DMS79 treated with DMSO at 0.1 percent for 48 hours (cell line): ENCODE results near the gene MRPL47.
A peak's percentile ranks its signal among the peaks of the same experiment; 100 is the strongest.

Experiments used
- DNase-seq: peaks from one replicate; lab custom pipeline; 2025; lab: John Stamatoyannopoulos, UW

The MRPL47 gene

GRCh38 chr3:179591313-179591712 lies 13.1 kb downstream of the MRPL47 start:
- no peak for DNase-seq

GRCh38 chr3:179590669-179591068 lies 13.8 kb downstream of the MRPL47 start:
- no peak for DNase-seq

GRCh38 chr3:179589143-179589542 lies 15.3 kb downstream of the MRPL47 start:
- DNase-seq = no peak

- no peak for DNase-seq
Measured at GRCh38 chr3:179580992-179581391, 23.4 kb downstream of the MRPL47 start.

- DNase-seq = no peak
Measured at GRCh38 chr3:179565496-179565895, 38.9 kb downstream of the MRPL47 start.

- peak; percentile 68 for DNase-seq
Measured at GRCh38 chr3:179563271-179563783, 41.1 kb downstream of the MRPL47 start.

GRCh38 chr3:179562591-179563270 lies 41.7 kb downstream of the MRPL47 start, which contains the start of gene ACTL6A:
Gene ACTL6A (plus strand): TSS chr3:179562926. CDS start chr3:179563093, 167 bp downstream.
- peak; percentile 99 for DNase-seq

GRCh38 chr3:179560791-179561190 lies 43.6 kb downstream of the MRPL47 start:
- no peak for DNase-seq

GRCh38 chr3:179558742-179559364 lies 45.6 kb downstream of the MRPL47 start:
- DNase-seq = peak; percentile 52

- DNase-seq = no peak
Measured at GRCh38 chr3:179551349-179552105, 52.9 kb downstream of the MRPL47 start.

GRCh38 chr3:179546814-179547241 lies 57.6 kb downstream of the MRPL47 start:
- no peak for DNase-seq

- DNase-seq = no peak
Measured at GRCh38 chr3:179544981-179545645, 59.3 kb downstream of the MRPL47 start.

- DNase-seq = no peak
Measured at GRCh38 chr3:179542375-179542774, 62.1 kb downstream of the MRPL47 start.

- DNase-seq = no peak
Measured at GRCh38 chr3:179541596-179541995, 62.8 kb downstream of the MRPL47 start.

GRCh38 chr3:179541094-179541493 lies 63.3 kb downstream of the MRPL47 start:
- no peak for DNase-seq
